ENCODE results near the gene XIRP2.

DNA sequence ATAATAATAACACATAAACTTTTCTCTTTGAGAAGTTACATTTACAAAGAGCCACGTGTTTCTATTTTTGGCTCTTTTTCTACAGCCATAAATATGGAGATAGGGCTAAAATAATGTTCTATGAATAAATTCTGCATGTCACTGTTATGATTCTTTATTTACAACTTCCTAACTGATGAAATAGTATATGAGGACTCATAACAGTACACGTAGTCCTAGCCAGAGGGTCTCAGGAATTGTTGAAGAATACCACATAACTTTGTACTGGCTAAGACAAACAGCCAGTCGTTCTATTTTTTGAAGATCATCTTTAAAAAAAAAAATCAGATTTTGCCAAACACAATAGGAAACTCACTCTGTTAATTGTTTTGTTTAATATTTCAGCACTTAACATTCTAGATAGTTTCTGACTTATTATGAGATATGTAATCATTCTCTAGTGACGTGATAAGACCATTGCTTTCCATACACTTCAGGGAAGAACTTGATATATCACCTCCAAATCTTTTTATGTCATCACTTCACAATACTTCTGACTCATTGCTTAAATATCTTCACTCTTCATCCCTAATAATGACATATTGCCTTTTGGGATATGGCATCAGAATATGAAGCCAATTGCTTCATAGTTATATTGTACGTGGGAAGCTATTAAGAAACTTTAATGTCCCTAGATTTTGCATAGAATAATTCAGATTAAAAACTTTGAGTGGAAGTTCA is 256.1 kb downstream of the XIRP2 start:
- TF ChIP-seq EZH2 (IDR thresholded peaks at IDR 0.05) (no peak), EZH2phosphoT487 (IDR thresholded peaks at IDR 0.05) (no peak)
- TF ChIP-seq, protein P1, sequence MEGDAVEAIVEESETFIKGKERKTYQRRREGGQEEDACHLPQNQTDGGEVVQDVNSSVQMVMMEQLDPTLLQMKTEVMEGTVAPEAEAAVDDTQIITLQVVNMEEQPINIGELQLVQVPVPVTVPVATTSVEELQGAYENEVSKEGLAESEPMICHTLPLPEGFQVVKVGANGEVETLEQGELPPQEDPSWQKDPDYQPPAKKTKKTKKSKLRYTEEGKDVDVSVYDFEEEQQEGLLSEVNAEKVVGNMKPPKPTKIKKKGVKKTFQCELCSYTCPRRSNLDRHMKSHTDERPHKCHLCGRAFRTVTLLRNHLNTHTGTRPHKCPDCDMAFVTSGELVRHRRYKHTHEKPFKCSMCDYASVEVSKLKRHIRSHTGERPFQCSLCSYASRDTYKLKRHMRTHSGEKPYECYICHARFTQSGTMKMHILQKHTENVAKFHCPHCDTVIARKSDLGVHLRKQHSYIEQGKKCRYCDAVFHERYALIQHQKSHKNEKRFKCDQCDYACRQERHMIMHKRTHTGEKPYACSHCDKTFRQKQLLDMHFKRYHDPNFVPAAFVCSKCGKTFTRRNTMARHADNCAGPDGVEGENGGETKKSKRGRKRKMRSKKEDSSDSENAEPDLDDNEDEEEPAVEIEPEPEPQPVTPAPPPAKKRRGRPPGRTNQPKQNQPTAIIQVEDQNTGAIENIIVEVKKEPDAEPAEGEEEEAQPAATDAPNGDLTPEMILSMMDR (IDR thresholded peaks at IDR 0.05): no peak

Measured in neural progenitor cell (in vitro differentiated cells).